Fibroblast of skin of right biceps (primary cell): ENCODE results near the gene BSND.
"Not testable (repeated sequence)": the region's sequence is repeated elsewhere in the genome, so short reads cannot be mapped to it uniquely, and the experiment has no call there.

Experiments
- DNase-seq: peaks from one replicate; pipeline ENCODE4 v3.0.0-alpha.2; 2013

The BSND gene

GRCh38 chr1:54998677-54999076 lies at the start of gene BSND:
BSND (plus strand) TSS chr1:54998933; CDS start chr1:54999187, 254 bp downstream.
- DNase-seq: no peak

- no peak for DNase-seq
These were observed 49.7 kb upstream of the BSND start for GRCh38 chr1:54949053-54949452.

- peak; percentile 47 for DNase-seq
These were observed 48.7 kb upstream of the BSND start for GRCh38 chr1:54950006-54950368.

DNA sequence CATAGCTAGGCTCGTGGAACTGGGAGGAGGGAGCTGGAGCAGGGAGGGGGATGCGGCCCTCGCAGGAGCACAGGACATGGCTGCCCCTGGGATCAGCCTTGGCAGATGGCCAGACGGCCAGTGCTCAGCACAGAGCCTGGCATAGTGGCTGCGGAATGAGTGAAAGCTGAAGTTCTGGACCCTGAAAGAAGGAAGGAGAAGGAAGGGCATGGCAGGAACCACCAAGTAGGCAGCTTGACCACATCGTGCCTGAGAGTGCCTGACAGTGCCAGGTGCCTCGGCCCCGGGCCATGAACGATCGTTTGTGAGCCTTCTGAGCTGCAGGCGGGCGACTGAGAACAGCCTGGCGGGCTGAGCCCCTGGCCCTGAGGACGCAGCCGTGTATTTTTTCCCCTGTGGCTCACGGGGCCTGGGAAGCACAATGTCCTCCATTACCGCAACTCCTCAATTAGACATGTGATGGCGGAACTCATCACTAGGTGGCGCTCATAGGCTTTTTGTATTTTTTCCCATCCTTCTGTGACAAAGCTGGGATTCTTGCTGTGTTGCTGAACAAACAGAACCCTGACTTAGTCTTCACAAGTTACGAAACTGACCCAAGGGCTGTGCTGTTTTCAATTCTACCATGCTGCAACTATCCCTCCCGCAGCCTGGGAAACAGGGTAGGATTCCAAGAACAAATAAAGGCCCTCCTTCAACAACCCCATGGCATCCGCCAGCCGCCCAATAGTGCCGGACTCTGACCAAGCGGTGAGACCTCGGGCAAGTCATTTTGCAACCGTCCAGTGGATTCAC lies 48.2 kb upstream of the BSND start:
- peak; percentile 78 for DNase-seq

- DNase-seq: no peak
These were observed 46.9 kb upstream of the BSND start for GRCh38 chr1:54951810-54952226.

- DNase-seq: no peak
These were observed 45.6 kb upstream of the BSND start for GRCh38 chr1:54952950-54953718.

DNA sequence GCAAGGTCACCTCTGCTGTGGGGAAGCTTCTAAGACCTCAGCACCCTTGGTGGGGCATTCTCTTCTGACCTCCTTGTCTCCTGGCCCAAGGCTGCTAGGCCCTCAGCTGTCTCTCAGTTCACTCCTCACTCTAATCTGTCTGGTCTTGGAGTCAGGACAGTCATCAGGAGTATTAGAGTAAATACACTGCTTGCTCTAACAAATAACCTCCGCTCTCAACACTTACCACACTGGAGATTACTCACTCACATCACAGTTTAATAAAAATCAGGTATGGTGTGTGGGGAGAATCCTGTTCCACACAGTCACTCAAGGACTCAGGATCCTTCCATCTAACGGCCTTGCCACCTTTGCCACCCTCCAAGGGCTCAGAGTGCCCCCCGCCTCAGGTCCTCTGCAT lies 44.9 kb upstream of the BSND start:
- DNase-seq: no peak

DNA sequence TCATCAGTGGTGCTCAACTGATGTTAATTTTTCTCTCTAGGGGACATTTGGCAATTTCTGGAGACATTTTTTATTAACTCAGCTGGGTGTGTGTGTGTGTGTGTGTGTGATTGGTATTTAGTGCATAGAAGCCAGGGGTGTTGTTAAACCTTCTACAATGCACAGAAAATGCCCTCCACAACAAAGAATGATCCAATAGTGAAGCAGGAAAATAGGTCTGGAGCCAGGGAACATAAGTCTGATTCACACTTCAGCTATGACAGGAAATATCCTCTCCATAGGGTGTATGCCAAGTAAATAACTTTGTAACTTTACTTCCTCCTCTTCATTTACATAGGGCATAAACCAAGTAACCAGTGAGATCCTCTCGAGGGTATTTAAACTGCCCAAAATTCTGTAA lies 43.4 kb upstream of the BSND start:
- peak; percentile 86 for DNase-seq

DNA sequence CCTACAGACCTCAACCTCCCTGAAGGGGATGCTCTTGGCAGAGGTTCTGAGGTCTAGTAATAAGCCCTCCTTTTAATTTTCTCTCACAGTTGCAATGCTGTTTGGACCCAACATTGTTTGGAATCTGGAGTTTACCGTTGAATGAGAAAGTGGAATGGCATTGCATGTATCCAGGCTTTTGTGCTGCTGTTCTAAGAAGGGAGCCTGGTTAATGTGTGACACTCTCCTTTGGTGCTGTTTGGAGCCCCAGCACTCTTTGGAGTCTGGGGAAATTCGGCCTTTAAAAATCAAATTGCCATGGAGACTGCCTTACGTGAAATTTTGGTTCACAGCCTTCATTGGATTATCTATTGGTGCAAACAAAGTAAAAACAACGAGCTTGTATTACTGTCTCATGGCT lies 42.0 kb upstream of the BSND start:
- DNase-seq: no peak

- DNase-seq: no peak
These were observed 39.5 kb upstream of the BSND start for GRCh38 chr1:54959241-54959640.

DNA sequence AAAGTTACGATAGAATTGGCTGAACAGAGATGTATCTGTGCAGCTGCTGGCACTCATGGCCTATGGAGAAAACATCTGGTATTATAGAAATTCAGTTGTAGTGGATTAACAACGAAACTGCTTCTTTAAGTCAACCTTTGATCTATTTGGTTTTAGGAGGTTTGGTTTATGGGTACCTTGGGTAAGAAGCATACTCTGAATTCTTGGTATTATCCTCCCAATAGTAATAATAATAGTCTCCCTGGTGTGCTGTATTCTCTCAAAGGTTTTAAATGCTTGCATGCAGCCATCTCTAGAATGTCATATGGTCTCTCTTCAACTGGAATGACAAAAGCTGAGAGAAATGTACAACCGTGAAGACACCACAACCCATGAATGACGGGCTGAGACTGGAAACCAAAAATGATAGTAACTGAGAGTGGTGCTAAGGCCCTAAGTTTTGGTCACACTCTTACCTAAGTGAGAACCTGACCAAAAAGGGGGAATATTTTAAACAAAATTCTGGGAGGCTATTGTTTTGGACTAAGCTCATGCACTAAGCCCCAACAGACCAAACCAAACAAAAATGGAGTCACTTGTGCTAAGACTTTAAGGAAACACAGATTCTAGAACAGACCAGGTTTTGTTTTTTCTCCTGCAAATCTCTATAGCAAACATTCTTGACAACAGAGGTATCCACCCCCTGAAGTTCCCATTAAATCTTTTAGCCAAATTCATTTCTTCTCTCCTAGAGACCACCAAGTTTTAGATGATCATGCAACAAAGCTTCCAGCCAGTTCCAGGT lies 35.9 kb upstream of the BSND start:
- no peak for DNase-seq

DNA sequence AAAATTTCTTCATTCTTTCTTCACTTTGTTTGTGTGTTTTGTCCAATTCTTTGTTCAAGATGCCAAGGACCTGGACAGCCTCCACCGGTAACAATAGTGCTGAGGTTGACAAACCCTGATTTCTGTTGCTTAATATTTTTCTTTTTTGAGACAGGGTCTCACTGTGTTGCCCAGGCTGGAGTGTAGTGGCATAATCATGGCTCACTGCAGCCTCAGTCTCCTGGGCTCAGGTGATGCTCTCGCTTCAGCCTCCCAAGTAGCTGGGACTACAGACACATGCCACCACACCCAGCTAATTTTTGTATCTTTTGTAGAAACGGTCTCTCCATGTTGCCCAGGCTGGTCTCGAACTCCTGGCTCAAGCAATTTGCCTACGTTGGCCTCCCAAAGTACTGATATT lies 34.9 kb upstream of the BSND start:
- DNase-seq: not testable (repeated sequence)

DNA sequence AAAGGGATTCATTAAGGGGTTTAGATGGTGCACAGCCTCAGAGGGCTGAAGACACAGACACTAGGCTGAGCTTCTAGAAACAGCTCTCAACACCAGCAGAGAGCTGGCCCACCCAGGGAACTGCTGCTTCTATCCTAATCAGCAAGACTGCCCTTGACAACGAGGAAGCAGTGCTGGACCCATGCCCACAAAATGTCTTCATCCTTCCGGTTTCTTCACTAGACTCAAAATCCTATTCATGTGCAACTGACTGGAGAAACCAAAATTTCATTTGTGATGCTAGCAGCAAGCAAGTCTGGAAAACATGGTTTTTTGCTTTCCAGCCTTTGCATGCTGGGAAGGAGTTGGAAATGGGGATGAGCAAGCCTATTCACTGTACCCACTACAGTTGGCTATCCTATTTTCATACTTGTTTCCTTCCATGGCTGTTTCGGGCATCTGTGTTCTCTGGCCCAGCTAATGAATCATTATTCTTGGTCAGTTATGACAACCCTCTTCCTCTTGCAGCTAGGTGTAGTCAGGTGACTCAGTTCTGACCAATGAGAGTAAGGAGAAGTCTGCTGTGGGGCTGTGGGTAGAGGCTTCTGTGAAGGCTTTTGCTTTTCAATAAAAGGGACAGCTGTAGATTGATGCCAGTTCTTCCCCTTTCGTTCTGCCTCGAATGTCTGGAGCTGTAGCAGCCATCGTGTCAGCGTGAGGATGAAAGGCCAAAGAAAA lies 33.0 kb upstream of the BSND start:
- peak; percentile 58 for DNase-seq

DNA sequence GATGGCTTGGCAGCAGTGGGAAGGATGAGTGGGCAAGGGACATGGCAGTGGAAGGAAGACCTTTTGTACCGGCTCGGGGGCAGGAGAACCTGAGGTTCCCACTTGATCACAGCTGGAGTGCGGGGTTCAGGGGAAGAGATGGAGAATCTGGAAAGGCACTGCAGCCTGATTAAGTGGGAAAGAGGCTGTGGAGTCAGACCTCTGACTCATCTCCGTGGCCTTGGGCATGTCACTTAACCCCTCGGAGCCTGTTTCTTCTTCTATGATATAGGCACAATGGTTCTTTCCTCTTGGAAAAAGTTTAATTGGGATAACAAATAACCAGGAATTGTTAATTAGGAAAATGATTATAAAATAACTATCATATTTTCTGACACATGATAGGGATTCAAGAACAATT lies 31.4 kb upstream of the BSND start:
- no peak for DNase-seq

DNA sequence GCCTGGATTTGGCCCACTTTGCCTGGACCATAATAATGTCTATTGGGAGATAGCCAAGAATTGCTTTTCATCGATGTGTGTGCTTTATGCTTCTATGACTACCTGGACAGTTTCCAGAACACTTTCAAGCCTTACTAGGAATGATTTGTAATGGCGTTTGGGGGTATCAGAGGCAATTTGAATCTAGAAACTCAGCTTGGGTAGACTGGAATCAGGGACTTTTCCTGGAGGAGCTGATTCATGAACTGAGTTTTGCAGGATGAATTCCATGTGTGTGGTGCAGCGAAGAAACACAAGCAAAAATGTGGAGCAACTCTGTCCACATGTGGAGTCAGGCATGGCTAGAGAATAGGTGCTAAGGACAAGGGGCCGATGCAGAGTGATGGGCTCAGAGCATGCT lies 30.2 kb upstream of the BSND start:
- DNase-seq: peak; percentile 47

DNA sequence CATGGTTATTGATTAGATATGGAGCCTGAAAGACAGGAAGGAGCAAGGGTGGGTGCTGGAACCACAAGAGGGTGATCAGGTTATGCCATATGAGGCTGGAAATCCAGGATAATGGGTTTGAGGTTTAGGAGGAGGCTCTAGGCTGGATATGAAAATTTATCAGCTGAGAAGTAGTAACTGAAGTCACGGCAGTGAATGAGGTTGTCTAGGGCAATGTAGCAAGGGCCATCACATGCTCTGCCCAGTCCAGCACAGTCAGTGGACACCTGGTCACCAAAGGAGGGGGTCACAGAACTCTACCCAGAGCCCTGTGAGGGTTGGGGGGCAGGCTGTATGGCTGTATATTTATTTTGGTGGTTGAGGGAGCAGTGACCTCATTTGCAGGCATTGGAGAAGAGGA lies 28.9 kb upstream of the BSND start:
- DNase-seq: no peak

DNA sequence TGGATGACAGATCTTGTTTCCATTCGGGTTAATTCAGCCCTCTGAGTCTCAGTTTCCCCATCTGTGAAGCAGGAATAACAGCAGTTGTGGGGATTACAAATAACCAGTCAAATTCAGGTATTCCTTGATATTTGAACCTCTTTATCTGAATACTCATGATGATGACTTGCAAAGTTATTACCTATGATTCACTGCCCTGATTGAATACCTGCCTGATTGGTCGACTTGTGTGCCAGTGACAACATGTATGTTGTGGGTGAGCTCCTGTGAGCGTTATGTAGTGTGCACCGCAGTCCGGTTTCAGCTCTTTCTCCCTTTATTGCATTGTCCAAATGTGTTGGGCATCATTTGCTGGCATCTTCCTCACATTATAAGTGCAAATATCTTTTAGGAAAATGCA lies 27.8 kb upstream of the BSND start:
- no peak for DNase-seq

- DNase-seq: peak; percentile 35
These were observed 27.4 kb upstream of the BSND start for GRCh38 chr1:54971317-54971791.

DNA sequence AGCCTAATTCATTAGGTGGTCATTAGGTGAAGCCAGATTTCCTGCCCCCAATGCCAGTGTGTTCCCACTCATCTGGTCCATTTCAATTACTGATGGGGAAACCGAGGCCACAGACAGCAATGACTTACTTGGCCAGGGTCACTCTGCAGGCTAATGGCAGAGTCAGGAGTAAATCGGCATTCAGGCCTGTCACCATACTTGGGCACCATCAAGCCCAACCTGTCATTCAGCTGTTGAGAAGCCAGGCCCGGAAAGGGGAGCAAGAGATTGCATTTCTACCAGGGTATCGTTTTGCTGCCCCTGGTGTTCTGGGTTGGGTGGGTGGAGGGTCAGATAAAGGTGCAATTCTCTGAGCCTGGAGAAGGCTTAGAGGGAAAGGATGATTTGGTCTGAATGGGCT lies 26.3 kb upstream of the BSND start:
- DNase-seq: no peak

DNA sequence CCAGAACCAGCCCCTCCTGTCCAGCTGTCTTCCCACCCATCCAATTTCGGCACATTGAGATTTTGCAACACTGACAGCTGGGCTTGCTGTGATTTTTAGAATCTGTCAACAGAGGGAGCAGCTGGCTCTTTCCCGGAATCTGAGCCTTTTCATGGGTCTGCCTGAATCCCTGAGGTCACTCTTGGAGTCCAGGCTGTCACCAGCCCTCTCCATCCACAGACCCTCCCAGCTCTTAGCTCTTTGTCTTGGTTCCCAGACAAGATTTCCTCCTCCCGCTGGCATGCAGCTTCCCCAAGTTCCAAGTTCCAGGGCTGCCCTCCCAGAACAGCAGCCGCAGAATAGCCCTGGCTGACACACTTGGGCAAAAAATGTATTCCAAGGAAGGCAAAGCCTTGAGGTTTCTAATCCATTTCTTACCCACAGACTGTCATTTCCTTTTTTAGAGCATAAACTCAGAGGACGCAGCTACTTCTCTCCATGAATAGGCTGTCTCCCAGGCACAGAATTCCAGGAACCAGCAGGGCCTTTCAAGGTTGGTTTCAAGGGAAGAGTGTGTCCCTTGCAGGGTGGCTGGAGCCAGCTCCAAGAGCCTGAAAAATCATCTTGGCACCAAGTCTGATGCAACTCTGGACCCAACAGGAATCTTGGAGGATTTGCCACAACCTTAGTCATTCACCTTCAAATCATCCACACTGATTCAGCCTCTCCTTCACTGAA lies 25.4 kb upstream of the BSND start:
- DNase-seq: peak; percentile 22

DNA sequence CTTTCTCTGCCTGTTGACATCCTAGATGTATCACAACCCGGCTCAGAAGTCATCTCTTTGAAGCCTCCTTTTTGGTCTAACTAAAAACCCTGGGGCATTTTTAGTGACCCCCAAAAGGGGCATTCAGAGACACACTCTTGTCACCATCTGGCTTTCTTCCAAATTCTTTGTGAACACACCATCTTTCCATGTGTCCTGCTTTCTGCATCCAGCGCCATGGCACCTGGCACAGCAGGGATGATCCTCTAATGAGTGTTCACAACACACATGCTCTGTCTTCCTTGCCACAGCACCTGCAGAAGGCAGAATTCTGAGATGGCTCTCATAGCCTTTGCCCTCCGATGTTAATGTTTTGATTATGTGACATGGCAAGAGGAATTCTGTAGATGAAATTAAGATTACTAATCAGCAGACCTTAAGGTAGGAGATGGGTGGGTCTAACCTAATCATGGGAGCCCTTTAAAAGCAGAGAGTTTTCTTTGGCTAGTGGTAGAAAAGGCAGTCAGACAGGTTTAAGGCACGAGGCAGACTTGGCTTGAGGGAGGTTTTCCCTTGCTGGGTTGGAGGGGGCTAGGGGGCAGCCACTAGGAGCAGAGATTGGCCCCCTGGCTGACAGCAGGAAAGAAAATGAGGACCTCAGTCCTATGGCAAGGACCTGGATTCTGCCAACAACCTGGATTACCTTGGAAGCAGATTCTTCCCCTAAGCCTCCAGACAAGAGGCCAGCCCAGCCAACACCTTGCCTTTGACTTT lies 23.2 kb upstream of the BSND start:
- no peak for DNase-seq
